Measurements from ENCODE around the gene PPP1R3E. TPM values are rescaled to one million over a fixed set of nuclear protein-coding genes. Genes with fewer than 3 reads are reported as not detected.

Gene PPP1R3E
- total and polyA plus RNA-seq, 11 donors: 2.1 to 11.4 (median 5.6) TPM

DNA sequence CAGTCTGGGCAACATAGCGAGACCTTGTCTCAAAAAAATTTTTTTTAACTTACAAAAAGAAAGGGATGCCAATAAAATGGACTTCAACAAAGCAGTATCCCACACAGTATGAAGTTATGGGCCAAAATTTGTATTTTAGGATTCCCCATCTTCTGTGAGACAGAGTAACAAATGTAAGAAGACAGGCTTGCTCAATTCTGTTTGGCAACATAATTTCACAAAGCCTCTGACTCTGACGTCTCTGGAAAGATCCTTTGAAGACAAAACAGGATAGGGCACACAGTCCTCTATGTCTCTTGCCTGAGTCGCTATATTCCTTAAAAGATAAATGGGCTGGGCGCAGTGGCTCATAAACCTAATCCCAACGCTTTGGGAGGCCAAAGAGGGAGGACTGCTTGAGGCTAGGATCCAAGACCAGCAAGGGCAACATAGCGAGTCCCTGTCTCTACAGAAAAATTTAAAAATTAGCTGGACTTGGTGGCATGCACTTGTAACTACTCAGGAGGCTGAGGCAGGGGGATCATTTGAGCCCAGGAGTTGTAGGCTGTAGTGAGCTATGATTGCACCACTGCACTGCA is 15.7 kb downstream of the PPP1R3E start:
- Histone ChIP-seq H3K4me1 (peaks cover 0 to 27% (median 17%) of the 10 kb centered on the region in 12 donors), H3K27ac (peak overlapping the region; percentile 70 to 99 (median 95)), H3K9me3 (no peaks in the 10 kb centered on the region), H3K27me3 (no peaks in the 10 kb centered on the region), H3K36me3 (peaks cover 0 to 6% (median 0%) of the 10 kb centered on the region in 9 donors), H3K4me3 (peak overlapping the region; percentile 27 to 97 (median 88))
- no peak for TF ChIP-seq POLR2A (IDR thresholded peaks at IDR 0.05)
- TF ChIP-seq, protein P1, sequence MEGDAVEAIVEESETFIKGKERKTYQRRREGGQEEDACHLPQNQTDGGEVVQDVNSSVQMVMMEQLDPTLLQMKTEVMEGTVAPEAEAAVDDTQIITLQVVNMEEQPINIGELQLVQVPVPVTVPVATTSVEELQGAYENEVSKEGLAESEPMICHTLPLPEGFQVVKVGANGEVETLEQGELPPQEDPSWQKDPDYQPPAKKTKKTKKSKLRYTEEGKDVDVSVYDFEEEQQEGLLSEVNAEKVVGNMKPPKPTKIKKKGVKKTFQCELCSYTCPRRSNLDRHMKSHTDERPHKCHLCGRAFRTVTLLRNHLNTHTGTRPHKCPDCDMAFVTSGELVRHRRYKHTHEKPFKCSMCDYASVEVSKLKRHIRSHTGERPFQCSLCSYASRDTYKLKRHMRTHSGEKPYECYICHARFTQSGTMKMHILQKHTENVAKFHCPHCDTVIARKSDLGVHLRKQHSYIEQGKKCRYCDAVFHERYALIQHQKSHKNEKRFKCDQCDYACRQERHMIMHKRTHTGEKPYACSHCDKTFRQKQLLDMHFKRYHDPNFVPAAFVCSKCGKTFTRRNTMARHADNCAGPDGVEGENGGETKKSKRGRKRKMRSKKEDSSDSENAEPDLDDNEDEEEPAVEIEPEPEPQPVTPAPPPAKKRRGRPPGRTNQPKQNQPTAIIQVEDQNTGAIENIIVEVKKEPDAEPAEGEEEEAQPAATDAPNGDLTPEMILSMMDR (IDR thresholded peaks at IDR 0.05): no peak
- ATAC-seq (no peak), DNase-seq (no peak)
- 58 to 72% (median 61%) methylated on average over 6 of the region's 6 CpGs for WGBS, 4 donors
- intact Hi-C loops (cut with DNase I): loop anchor here in 3 of 10 donors (2.0 kb wide), 1 partner anchor 14 kb away; no protein-coding TSS in a partner anchor

DNA sequence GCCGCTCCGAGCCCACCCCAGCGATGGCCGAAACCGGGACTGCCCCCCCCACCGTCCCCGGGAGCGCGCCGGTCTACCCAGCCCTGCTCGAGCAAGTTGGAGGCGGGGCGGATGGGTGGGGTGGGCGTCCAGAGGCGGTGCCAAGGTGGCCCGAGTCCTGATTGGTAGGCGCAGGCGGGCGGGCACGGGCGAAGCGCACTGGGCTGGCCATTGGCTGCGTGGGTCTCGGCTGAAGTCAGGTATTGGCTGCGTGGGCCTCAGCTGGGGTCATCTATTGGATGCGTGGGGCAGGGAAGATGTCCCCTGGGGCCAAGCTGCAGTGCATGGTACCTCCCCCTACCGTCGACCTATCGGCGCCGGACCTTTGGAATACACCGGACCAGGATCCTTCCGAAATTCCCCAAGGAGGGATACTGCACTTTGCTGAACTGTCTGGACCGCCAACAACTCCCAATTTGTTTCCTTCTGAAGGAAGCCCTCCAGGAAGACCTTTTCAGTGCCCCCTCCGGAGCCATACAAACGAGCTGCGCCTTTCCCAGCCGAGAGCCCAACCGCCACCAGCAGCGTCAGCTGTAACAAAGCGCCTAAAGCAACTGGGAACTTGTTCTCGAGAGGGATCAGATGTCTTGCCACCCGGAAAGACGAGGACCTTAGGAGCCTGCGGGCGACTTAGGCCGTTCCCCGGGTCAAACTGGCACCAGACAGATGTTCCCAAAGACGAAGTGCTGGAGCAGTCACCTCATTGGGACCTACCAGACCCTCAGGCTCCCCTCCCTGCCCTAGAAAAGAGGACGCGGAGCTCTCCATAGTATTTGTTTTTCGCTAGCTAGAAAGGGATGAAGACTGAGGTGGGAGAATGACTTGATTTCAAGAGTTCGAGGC is 16.4 kb downstream of the PPP1R3E start, which contains the start of gene HOMEZ:
TSS of gene HOMEZ (minus strand) at position 113 of the 882 bp plus-strand sequence. CDS start 180 bp downstream, outside the sequence.
- intact Hi-C loops (cut with DNase I): loop anchor here in 3 of 10 donors (2.0 kb wide), 1 partner anchor 15 kb away; no protein-coding TSS in a partner anchor
- H3K4me1 ChIP-seq: peaks cover 0 to 27% (median 17%) of the 10 kb centered on the region in 12 donors
- H3K27ac ChIP-seq: peak within 1 kb of the TSS; percentile 70 to 99 (median 96)
- peak; percentile 98 to 100 (median 99) for ATAC-seq
- WGBS, 4 donors: 0 to 1% (median 1%) methylated on average over 30 to 53 of the region's 53 CpGs
- H3K36me3 ChIP-seq: peaks cover 0 to 6% (median 0%) of the 10 kb centered on the region in 9 donors
- TF ChIP-seq, protein P1 (IDR thresholded peaks at IDR 0.05): peak in 8 of 12 donors; percentile 18 to 62 (median 36)
- TF ChIP-seq POLR2A (IDR thresholded peaks at IDR 0.05): peak in 1 of 2 donors; percentile 81
- no peaks in the 10 kb centered on the region for H3K9me3 ChIP-seq
- H3K4me3 ChIP-seq: peak within 1 kb of the TSS; percentile 65 to 97 (median 88)
- DNase-seq: peak; percentile 100
- no peaks in the 10 kb centered on the region for H3K27me3 ChIP-seq

DNA sequence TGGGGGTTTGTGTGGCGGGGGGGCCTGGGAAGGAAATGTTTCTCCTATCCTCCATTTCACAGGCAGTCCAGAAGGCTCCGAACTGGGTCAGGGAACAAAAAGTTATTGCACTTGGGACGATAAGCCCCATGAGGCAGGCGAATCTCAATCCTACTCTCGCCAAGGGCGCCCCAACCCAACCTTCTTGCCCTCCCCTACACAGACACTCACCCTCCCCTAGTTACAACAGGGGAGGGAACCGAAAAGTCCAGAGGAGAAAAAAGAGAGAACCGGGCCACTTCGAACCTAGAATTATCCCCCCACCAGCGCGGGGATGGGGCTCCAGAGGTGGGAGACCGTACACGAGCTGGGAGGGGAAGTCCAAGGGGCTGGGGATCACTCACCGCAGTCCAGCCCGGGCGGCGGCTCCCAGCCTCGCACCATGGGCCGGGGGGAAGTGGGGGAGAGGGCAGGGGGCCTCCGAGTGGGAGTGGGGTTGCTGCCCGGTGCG is 17.1 kb downstream of the PPP1R3E start:
- Histone ChIP-seq H3K36me3 (peaks cover 0 to 6% (median 0%) of the 10 kb centered on the region in 9 donors), H3K4me1 (peaks cover 0 to 27% (median 17%) of the 10 kb centered on the region in 12 donors), H3K4me3 (peak overlapping the region; percentile 65 to 97 (median 88)), H3K27ac (peak overlapping the region; percentile 58 to 99 (median 96)), H3K27me3 (no peaks in the 10 kb centered on the region), H3K9me3 (no peaks in the 10 kb centered on the region)
- TF ChIP-seq, protein P1 (IDR thresholded peaks at IDR 0.05): no peak
- TF ChIP-seq POLR2A (IDR thresholded peaks at IDR 0.05): no peak
- peak; percentile 0 to 43 (median 5) for ATAC-seq
- intact Hi-C loops (cut with DNase I): loop anchor here in 4 of 10 donors (1.0 to 2.0 kb wide), 2 partner anchors 15 kb away; no protein-coding TSS in a partner anchor
- DNase-seq: no peak
- WGBS, 4 donors: 1 to 2% (median 1%) methylated on average over 16 to 22 of the region's 22 CpGs

Data from heart left ventricle (tissue), 16 donors.